ENCODE results near the gene PDXK. TPM values are rescaled to one million over a fixed set of nuclear protein-coding genes. Genes with fewer than 3 reads are reported as not detected.

Gene PDXK
- total RNA-seq, 1 experiment from 2014 or later = 276 TPM

- H3K36me3 Mint-ChIP-seq (ENCODE audit: insufficient read depth, unreplicated experiment) = peaks cover 39% of the 10 kb centered on the region
- no peaks in the 10 kb centered on the region for H3K9me3 Mint-ChIP-seq (ENCODE audit: unreplicated experiment)
- Histone ChIP-seq H3K4me3 (ENCODE audit: low read depth, low read length) (no peak overlapping the region), H3K9me3 (no peaks in the 10 kb centered on the region), H3K36me3 (ENCODE audit: control insufficient read depth, insufficient read depth, low read length) (no peaks in the 10 kb centered on the region), H3K4me1 (peaks cover 37% of the 10 kb centered on the region), H3K27me3 (replicated peaks; ENCODE audit: control insufficient read depth, insufficient read depth, low read length) (no peaks in the 10 kb centered on the region)
- DNase-seq = no peak
- H3K27ac Mint-ChIP-seq (ENCODE audit: unreplicated experiment) = peak overlapping the region; percentile 55
- peaks cover 29% of the 10 kb centered on the region for H3K4me1 Mint-ChIP-seq (ENCODE audit: low read depth, unreplicated experiment)
- intact Hi-C loops (cut with micrococcal nuclease; ENCODE audit: unreplicated experiment) = no loop called here
- BruUV-seq (replicated peaks) = no TSS peak
- H3K27me3 Mint-ChIP-seq (ENCODE audit: insufficient read depth, unreplicated experiment) = no peaks in the 10 kb centered on the region
- peak overlapping the region; percentile 57 for H3K4me3 Mint-ChIP-seq (ENCODE audit: unreplicated experiment)
- ChIA-PET CTCF (no interaction called here), POLR2A (no interaction called here)
- TF ChIP-seq, protein P1, sequence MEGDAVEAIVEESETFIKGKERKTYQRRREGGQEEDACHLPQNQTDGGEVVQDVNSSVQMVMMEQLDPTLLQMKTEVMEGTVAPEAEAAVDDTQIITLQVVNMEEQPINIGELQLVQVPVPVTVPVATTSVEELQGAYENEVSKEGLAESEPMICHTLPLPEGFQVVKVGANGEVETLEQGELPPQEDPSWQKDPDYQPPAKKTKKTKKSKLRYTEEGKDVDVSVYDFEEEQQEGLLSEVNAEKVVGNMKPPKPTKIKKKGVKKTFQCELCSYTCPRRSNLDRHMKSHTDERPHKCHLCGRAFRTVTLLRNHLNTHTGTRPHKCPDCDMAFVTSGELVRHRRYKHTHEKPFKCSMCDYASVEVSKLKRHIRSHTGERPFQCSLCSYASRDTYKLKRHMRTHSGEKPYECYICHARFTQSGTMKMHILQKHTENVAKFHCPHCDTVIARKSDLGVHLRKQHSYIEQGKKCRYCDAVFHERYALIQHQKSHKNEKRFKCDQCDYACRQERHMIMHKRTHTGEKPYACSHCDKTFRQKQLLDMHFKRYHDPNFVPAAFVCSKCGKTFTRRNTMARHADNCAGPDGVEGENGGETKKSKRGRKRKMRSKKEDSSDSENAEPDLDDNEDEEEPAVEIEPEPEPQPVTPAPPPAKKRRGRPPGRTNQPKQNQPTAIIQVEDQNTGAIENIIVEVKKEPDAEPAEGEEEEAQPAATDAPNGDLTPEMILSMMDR (IDR thresholded peaks at IDR 0.05; ENCODE audit: insufficient read depth in 1 of 2, low read depth in 1 of 2, low read length in 1 of 2, severe bottlenecking in 1 of 2, unreplicated experiment in 1 of 2) = no peak
Measured at GRCh38 chr21:43716376-43717165, 2.4 kb upstream of the PDXK start.

GRCh38 chr21:43717166-43717853, 1.6 kb upstream of the PDXK start:
- Mint-ChIP-seq H3K4me1 (ENCODE audit: low read depth, unreplicated experiment) (peaks cover 28% of the 10 kb centered on the region), H3K9me3 (ENCODE audit: unreplicated experiment) (no peaks in the 10 kb centered on the region), H3K36me3 (ENCODE audit: insufficient read depth, unreplicated experiment) (peaks cover 41% of the 10 kb centered on the region), H3K4me3 (ENCODE audit: unreplicated experiment) (peak overlapping the region; percentile 57), H3K27ac (ENCODE audit: unreplicated experiment) (peak overlapping the region; percentile 92), H3K27me3 (ENCODE audit: insufficient read depth, unreplicated experiment) (no peaks in the 10 kb centered on the region)
- no peak for DNase-seq
- Histone ChIP-seq H3K4me1 (peaks cover 39% of the 10 kb centered on the region), H3K4me3 (ENCODE audit: low read depth, low read length) (no peak overlapping the region), H3K36me3 (ENCODE audit: control insufficient read depth, insufficient read depth, low read length) (no peaks in the 10 kb centered on the region), H3K27me3 (replicated peaks; ENCODE audit: control insufficient read depth, insufficient read depth, low read length) (no peaks in the 10 kb centered on the region), H3K9me3 (no peaks in the 10 kb centered on the region)
- intact Hi-C loops (cut with micrococcal nuclease; ENCODE audit: unreplicated experiment) = no loop called here
- ChIA-PET POLR2A (no interaction called here), CTCF (no interaction called here)
- TF ChIP-seq, protein P1 (IDR thresholded peaks at IDR 0.05; ENCODE audit: insufficient read depth in 1 of 2, low read depth in 1 of 2, low read length in 1 of 2, severe bottlenecking in 1 of 2, unreplicated experiment in 1 of 2) = no peak
- no TSS peak for BruUV-seq (replicated peaks)

DNA sequence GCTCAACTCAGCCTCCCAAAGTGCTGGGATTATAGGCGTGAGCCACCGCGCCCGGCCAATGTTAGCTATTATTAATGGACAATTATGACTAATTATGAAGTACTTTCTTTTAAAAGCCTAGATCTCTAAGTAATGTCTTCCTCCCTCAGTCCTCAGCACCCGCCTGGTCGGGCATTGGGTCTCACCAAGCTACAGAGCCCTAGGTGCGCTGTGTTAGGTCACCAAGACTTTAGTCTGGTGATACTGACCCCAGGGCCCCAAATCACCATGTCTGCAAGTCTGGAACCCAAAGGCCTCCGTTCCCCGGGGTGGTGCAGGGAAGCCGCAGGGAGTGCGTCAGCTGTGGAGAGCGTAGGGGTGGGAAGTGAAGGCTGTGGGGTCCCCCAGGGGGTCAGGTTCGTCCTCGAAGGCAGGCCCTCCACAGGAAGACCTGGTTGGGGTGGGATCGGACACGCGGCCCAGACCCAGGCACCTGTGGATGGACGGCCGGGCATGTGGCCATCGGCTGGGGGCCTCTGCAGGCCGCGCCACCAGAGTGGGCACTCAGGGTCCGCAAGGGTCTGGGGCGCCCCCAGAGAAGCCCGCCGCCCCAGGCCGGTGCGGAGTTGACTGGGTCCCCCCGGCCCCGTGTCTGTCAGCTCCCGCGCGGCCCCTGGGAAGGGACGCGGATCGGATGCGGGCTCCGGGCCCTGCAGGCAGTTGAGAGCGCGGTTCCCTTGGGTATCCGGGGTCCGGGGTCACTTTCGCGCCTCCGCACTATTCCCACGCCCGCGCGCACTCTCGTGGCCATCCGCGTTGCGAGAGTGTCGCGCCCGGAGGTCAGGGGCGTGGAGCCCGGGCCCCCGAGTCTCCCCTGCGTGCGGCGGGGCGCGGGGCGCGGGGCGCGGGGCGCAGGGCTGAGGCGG, 710 bp upstream of the PDXK start:
- Histone ChIP-seq H3K9me3 (no peaks in the 10 kb centered on the region), H3K4me1 (peaks cover 32% of the 10 kb centered on the region), H3K36me3 (ENCODE audit: control insufficient read depth, insufficient read depth, low read length) (no peaks in the 10 kb centered on the region), H3K27me3 (replicated peaks; ENCODE audit: control insufficient read depth, insufficient read depth, low read length) (no peaks in the 10 kb centered on the region), H3K4me3 (ENCODE audit: low read depth, low read length) (peak overlapping the region; percentile 98)
- Mint-ChIP-seq H3K4me3 (ENCODE audit: unreplicated experiment) (peak overlapping the region; percentile 87), H3K27ac (ENCODE audit: unreplicated experiment) (peak overlapping the region; percentile 92), H3K36me3 (ENCODE audit: insufficient read depth, unreplicated experiment) (peaks cover 42% of the 10 kb centered on the region), H3K27me3 (ENCODE audit: insufficient read depth, unreplicated experiment) (no peaks in the 10 kb centered on the region), H3K9me3 (ENCODE audit: unreplicated experiment) (no peaks in the 10 kb centered on the region), H3K4me1 (ENCODE audit: low read depth, unreplicated experiment) (peaks cover 21% of the 10 kb centered on the region)
- DNase-seq = no peak
- intact Hi-C loops (cut with micrococcal nuclease; ENCODE audit: unreplicated experiment) = no loop called here
- BruUV-seq (replicated peaks) = TSS peak; percentile 67
- ChIA-PET CTCF (no interaction called here), POLR2A (no interaction called here)
- TF ChIP-seq, protein P1 (IDR thresholded peaks at IDR 0.05; ENCODE audit: insufficient read depth in 1 of 2, low read depth in 1 of 2, low read length in 1 of 2, severe bottlenecking in 1 of 2, unreplicated experiment in 1 of 2) = no peak

All from Caco-2 (cell line).